Neural cell (in vitro differentiated cells): ENCODE data around the gene CCER1. TPM values are rescaled to one million over a fixed set of nuclear protein-coding genes. Genes with fewer than 3 reads are reported as not detected.

Experiments
- H2AFZ ChIP-seq: fragments of 200-600, 300-800 bp; sonication (generic), shearing (Covaris generic); 2 replicates; pipeline ENCODE4 v1.6.0; 2014; ENCODE audit warnings: low read depth, mild to moderate bottlenecking, antibody characterized with exemption, low read length, moderate library complexity
- H3F3A ChIP-seq: fragments of 200-600 bp; shearing (Covaris generic); 2 replicates; pipeline ENCODE4 v1.6.1; 2016; ENCODE audit warnings: mild to moderate bottlenecking, moderate library complexity, mixed read lengths, antibody characterized with exemption, low read length; ENCODE audit not compliant: insufficient read depth, poor library complexity, severe bottlenecking
- H3K27ac ChIP-seq: fragments of 200-600, 300-800 bp; sonication (generic), shearing (Covaris generic); 2 replicates; pipeline ENCODE4 v1.5.1; 2014; ENCODE audit warnings: mild to moderate bottlenecking, low read length, moderate library complexity
- H3K27me3 ChIP-seq: fragments of 300-800, 200-600 bp; sonication (generic), shearing (Covaris generic); 2 replicates; pipeline ENCODE4 v1.6.0; 2014; ENCODE audit warnings: mild to moderate bottlenecking, low read depth, low read length, moderate library complexity; ENCODE audit not compliant: insufficient read depth
- H3K36me3 ChIP-seq: fragments of 300-800, 200-600 bp; sonication (generic), shearing (Covaris generic); 2 replicates; pipeline ENCODE4 v1.5.1; 2014; ENCODE audit warnings: mild to moderate bottlenecking, antibody characterized with exemption, low read length, moderate library complexity; ENCODE audit not compliant: insufficient read depth
- H3K4me2 ChIP-seq: fragments of 300-800, 200-600 bp; sonication (generic), shearing (Covaris generic); 2 replicates; pipeline ENCODE4 v1.6.0; 2014; ENCODE audit warnings: mild to moderate bottlenecking, low read length
- H3K4me3 ChIP-seq: fragments of 300-800, 200-600 bp; sonication (generic), shearing (Covaris generic); 2 replicates; pipeline ENCODE4 v1.5.1; 2014; ENCODE audit warnings: mild to moderate bottlenecking, low read length, moderate library complexity
- H3K79me2 ChIP-seq: fragments of 200-600 bp; shearing (Covaris generic); replicated peaks from 2 replicates; pipeline ENCODE4 v1.6.0; 2014; ENCODE audit warnings: mild to moderate bottlenecking, low read length, moderate library complexity; ENCODE audit not compliant: insufficient read depth
- H3K9ac ChIP-seq: fragments of 300-800, 200-600 bp; sonication (generic), shearing (Covaris generic); 2 replicates; pipeline ENCODE4 v1.6.1; 2016; ENCODE audit warnings: mild to moderate bottlenecking, low read length, mixed read lengths
- H3K9me2 ChIP-seq: fragments of 200-600 bp; shearing (Covaris generic); 2 replicates; pipeline ENCODE4 v1.6.1; 2016; ENCODE audit warnings: mild to moderate bottlenecking, low read length, mixed read lengths; ENCODE audit not compliant: insufficient read depth
- H3K9me3 ChIP-seq: fragments of 200-600, 300-800 bp; sonication (generic), shearing (Covaris generic); 2 replicates; pipeline ENCODE4 v1.6.1; 2016; ENCODE audit warnings: mild to moderate bottlenecking, mixed run types, low read length, moderate library complexity, mixed read lengths
- H4K20me1 ChIP-seq: fragments of 200-600 bp; shearing (Covaris generic); 2 replicates; pipeline ENCODE4 v1.6.1; 2016; ENCODE audit warnings: mild to moderate bottlenecking, mixed run types; ENCODE audit not compliant: insufficient read depth
- EP300 ChIP-seq: fragments of 450-650 bp; conservative IDR thresholded peaks from 2 replicates; pipeline ENCODE4 v1.6.1; 2014; ENCODE audit warnings: antibody characterized with exemption, mild to moderate bottlenecking, moderate library complexity; ENCODE audit not compliant: poor library complexity, severe bottlenecking
- EZH2 ChIP-seq: fragments of 200-600, 300-800 bp; shearing (Covaris generic), sonication (generic); IDR thresholded peaks from 2 replicates; pipeline ENCODE4 v1.6.1; 2014; ENCODE audit warnings: antibody characterized with exemption, low read length, borderline replicate concordance, mild to moderate bottlenecking; ENCODE audit not compliant: insufficient read depth, poor library complexity, severe bottlenecking
- MXI1 ChIP-seq: fragments of 450-650 bp; conservative IDR thresholded peaks from 2 replicates; pipeline ENCODE4 v1.6.1; 2014; ENCODE audit warnings: antibody characterized with exemption, mild to moderate bottlenecking; ENCODE audit not compliant: poor library complexity, severe bottlenecking
- POLR2AphosphoS5 ChIP-seq: IDR thresholded peaks from 2 replicates; pipeline ENCODE4 v1.6.1; 2012
- RAD21 ChIP-seq: fragments of 450-650 bp; conservative IDR thresholded peaks from 2 replicates; pipeline ENCODE4 v1.6.1; 2014; ENCODE audit warnings: antibody characterized with exemption, mild to moderate bottlenecking, moderate library complexity
- SMC3 ChIP-seq: fragments of 450-650 bp; conservative IDR thresholded peaks from 2 replicates; pipeline ENCODE4 v1.6.1; 2014; ENCODE audit warnings: antibody characterized with exemption, mild to moderate bottlenecking, moderate library complexity; ENCODE audit not compliant: poor library complexity
- TAF1 ChIP-seq: IDR thresholded peaks from 2 replicates; pipeline ENCODE4 v1.6.1; 2012; ENCODE audit warnings: low read depth
- polyA plus RNA-seq: library from polyadenylated mRNA; depleted of rRNA; stranded (reverse); fragments of >200 nt; gene quantifications from 2 replicates; pipeline ENCODE4 v1.2.3, GENCODE V29; 2014
- TF ChIP-seq, protein P1 (sequence below): IDR thresholded peaks from 2 replicates; pipeline ENCODE4 v1.6.1; 2012; ENCODE audit warnings: borderline replicate concordance
- TF ChIP-seq, protein P2 (sequence below): fragments of 450-650 bp; IDR thresholded peaks from 2 replicates; pipeline ENCODE4 v1.5.1; 2014; ENCODE audit warnings: antibody characterized with exemption, mild to moderate bottlenecking, moderate library complexity; ENCODE audit not compliant: poor library complexity, severe bottlenecking

CCER1 gene
- polyA plus RNA-seq, 1 donor from 2014 or later = not detected

- Histone ChIP-seq H3K36me3 (no peaks in the 10 kb centered on the region), H3F3A (no peaks in the 10 kb centered on the region), H3K4me2 (no peak overlapping the region), H3K79me2 (no peaks in the 10 kb centered on the region), H4K20me1 (no peaks in the 10 kb centered on the region), H3K9ac (no peak overlapping the region), H3K9me3 (peaks cover 3% of the 10 kb centered on the region), H3K27ac (no peak overlapping the region), H2AFZ (no peak overlapping the region), H3K27me3 (no peaks in the 10 kb centered on the region), H3K4me3 (no peak overlapping the region), H3K9me2 (no peaks in the 10 kb centered on the region)
- TF ChIP-seq, protein P1, sequence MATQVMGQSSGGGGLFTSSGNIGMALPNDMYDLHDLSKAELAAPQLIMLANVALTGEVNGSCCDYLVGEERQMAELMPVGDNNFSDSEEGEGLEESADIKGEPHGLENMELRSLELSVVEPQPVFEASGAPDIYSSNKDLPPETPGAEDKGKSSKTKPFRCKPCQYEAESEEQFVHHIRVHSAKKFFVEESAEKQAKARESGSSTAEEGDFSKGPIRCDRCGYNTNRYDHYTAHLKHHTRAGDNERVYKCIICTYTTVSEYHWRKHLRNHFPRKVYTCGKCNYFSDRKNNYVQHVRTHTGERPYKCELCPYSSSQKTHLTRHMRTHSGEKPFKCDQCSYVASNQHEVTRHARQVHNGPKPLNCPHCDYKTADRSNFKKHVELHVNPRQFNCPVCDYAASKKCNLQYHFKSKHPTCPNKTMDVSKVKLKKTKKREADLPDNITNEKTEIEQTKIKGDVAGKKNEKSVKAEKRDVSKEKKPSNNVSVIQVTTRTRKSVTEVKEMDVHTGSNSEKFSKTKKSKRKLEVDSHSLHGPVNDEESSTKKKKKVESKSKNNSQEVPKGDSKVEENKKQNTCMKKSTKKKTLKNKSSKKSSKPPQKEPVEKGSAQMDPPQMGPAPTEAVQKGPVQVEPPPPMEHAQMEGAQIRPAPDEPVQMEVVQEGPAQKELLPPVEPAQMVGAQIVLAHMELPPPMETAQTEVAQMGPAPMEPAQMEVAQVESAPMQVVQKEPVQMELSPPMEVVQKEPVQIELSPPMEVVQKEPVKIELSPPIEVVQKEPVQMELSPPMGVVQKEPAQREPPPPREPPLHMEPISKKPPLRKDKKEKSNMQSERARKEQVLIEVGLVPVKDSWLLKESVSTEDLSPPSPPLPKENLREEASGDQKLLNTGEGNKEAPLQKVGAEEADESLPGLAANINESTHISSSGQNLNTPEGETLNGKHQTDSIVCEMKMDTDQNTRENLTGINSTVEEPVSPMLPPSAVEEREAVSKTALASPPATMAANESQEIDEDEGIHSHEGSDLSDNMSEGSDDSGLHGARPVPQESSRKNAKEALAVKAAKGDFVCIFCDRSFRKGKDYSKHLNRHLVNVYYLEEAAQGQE = no peak
- TF ChIP-seq TAF1 = no peak
- TF ChIP-seq POLR2AphosphoS5 = no peak
- TF ChIP-seq EZH2 = no peak
- no peak for TF ChIP-seq EP300
- no peak for TF ChIP-seq RAD21
- TF ChIP-seq MXI1 = no peak
- TF ChIP-seq, protein P2, sequence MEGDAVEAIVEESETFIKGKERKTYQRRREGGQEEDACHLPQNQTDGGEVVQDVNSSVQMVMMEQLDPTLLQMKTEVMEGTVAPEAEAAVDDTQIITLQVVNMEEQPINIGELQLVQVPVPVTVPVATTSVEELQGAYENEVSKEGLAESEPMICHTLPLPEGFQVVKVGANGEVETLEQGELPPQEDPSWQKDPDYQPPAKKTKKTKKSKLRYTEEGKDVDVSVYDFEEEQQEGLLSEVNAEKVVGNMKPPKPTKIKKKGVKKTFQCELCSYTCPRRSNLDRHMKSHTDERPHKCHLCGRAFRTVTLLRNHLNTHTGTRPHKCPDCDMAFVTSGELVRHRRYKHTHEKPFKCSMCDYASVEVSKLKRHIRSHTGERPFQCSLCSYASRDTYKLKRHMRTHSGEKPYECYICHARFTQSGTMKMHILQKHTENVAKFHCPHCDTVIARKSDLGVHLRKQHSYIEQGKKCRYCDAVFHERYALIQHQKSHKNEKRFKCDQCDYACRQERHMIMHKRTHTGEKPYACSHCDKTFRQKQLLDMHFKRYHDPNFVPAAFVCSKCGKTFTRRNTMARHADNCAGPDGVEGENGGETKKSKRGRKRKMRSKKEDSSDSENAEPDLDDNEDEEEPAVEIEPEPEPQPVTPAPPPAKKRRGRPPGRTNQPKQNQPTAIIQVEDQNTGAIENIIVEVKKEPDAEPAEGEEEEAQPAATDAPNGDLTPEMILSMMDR = no peak
- TF ChIP-seq SMC3 = no peak
These were observed 34.7 kb upstream of the CCER1 start for GRCh38 chr12:90989686-90990111.

GRCh38 chr12:90987520-90987919 lies 32.5 kb upstream of the CCER1 start:
- Histone ChIP-seq H4K20me1 (no peaks in the 10 kb centered on the region), H2AFZ (no peak overlapping the region), H3K36me3 (no peaks in the 10 kb centered on the region), H3K27me3 (no peaks in the 10 kb centered on the region), H3K27ac (no peak overlapping the region), H3K9ac (no peak overlapping the region), H3K9me3 (peaks cover 3% of the 10 kb centered on the region), H3K4me3 (no peak overlapping the region), H3F3A (no peaks in the 10 kb centered on the region), H3K79me2 (no peaks in the 10 kb centered on the region), H3K4me2 (no peak overlapping the region), H3K9me2 (no peaks in the 10 kb centered on the region)
- TF ChIP-seq SMC3 (no peak), RAD21 (no peak), EP300 (no peak), EZH2 (no peak), MXI1 (no peak), TAF1 (no peak), POLR2AphosphoS5 (no peak)
- TF ChIP-seq, protein P1 = no peak
- TF ChIP-seq, protein P2 = no peak
